ENCODE results near the gene SEMA3F.

The SEMA3F gene

GRCh38 chr3:50184242-50184978 is 29.3 kb downstream of the SEMA3F start:
- H3K4me3 Mint-ChIP-seq = no peak overlapping the region
- no peaks in the 10 kb centered on the region for H3K4me1 Mint-ChIP-seq (ENCODE audit: low read depth)

GRCh38 chr3:50185230-50185629 is 30.1 kb downstream of the SEMA3F start:
- Mint-ChIP-seq H3K9me3 (ENCODE audit: low read depth) (no peaks in the 10 kb centered on the region), H3K36me3 (no peaks in the 10 kb centered on the region), H3K4me3 (no peak overlapping the region), H3K27me3 (no peaks in the 10 kb centered on the region), H3K27ac (no peak overlapping the region), H3K4me1 (ENCODE audit: low read depth) (no peaks in the 10 kb centered on the region)

More at GRCh38 chr3:50184242-50184978, 29.3 kb downstream of the SEMA3F start:
- Mint-ChIP-seq H3K36me3 (no peaks in the 10 kb centered on the region), H3K27ac (no peak overlapping the region), H3K9me3 (ENCODE audit: low read depth) (no peaks in the 10 kb centered on the region), H3K27me3 (no peaks in the 10 kb centered on the region)

GRCh38 chr3:50186096-50186495 is 31.0 kb downstream of the SEMA3F start:
- no peaks in the 10 kb centered on the region for H3K36me3 Mint-ChIP-seq
- no peak overlapping the region for H3K4me3 Mint-ChIP-seq
- no peaks in the 10 kb centered on the region for H3K4me1 Mint-ChIP-seq (ENCODE audit: low read depth)
- H3K27ac Mint-ChIP-seq = no peak overlapping the region
- H3K9me3 Mint-ChIP-seq (ENCODE audit: low read depth) = no peaks in the 10 kb centered on the region
- H3K27me3 Mint-ChIP-seq = no peaks in the 10 kb centered on the region

GRCh38 chr3:50187750-50188149 is 32.6 kb downstream of the SEMA3F start:
- no peak overlapping the region for H3K4me3 Mint-ChIP-seq
- H3K4me1 Mint-ChIP-seq (ENCODE audit: low read depth) = peaks cover 2% of the 10 kb centered on the region
- no peaks in the 10 kb centered on the region for H3K36me3 Mint-ChIP-seq
- H3K27me3 Mint-ChIP-seq = no peaks in the 10 kb centered on the region
- no peak overlapping the region for H3K27ac Mint-ChIP-seq
- no peaks in the 10 kb centered on the region for H3K9me3 Mint-ChIP-seq (ENCODE audit: low read depth)

- peaks cover 7% of the 10 kb centered on the region for H3K4me1 Mint-ChIP-seq (ENCODE audit: low read depth)
- H3K36me3 Mint-ChIP-seq = no peaks in the 10 kb centered on the region
- no peak overlapping the region for H3K4me3 Mint-ChIP-seq
- H3K27ac Mint-ChIP-seq = no peak overlapping the region
- no peaks in the 10 kb centered on the region for H3K9me3 Mint-ChIP-seq (ENCODE audit: low read depth)
- no peaks in the 10 kb centered on the region for H3K27me3 Mint-ChIP-seq
These were observed 34.1 kb downstream of the SEMA3F start for GRCh38 chr3:50189274-50189673.

- H3K4me1 Mint-ChIP-seq (ENCODE audit: low read depth) = peaks cover 14% of the 10 kb centered on the region
- H3K9me3 Mint-ChIP-seq (ENCODE audit: low read depth) = no peaks in the 10 kb centered on the region
- no peak overlapping the region for H3K4me3 Mint-ChIP-seq
These were observed 34.9 kb downstream of the SEMA3F start for GRCh38 chr3:50189989-50190388.

GRCh38 chr3:50190936-50191660 is 36.0 kb downstream of the SEMA3F start, which contains the start of gene GNAT1:
TSS of gene GNAT1 (plus strand) at chr3:50191610. CDS start at chr3:50191726, 116 bp downstream.
- H3K4me3 Mint-ChIP-seq = no peak within 1 kb of the TSS
- H3K36me3 Mint-ChIP-seq = no peaks in the 10 kb centered on the region
- H3K9me3 Mint-ChIP-seq (ENCODE audit: low read depth) = no peaks in the 10 kb centered on the region
- no peaks in the 10 kb centered on the region for H3K27me3 Mint-ChIP-seq
- peaks cover 15% of the 10 kb centered on the region for H3K4me1 Mint-ChIP-seq (ENCODE audit: low read depth)
- no peak within 1 kb of the TSS for H3K27ac Mint-ChIP-seq

More at GRCh38 chr3:50189989-50190388, 34.9 kb downstream of the SEMA3F start:
- Mint-ChIP-seq H3K27ac (no peak overlapping the region), H3K27me3 (no peaks in the 10 kb centered on the region), H3K36me3 (no peaks in the 10 kb centered on the region)

DNA sequence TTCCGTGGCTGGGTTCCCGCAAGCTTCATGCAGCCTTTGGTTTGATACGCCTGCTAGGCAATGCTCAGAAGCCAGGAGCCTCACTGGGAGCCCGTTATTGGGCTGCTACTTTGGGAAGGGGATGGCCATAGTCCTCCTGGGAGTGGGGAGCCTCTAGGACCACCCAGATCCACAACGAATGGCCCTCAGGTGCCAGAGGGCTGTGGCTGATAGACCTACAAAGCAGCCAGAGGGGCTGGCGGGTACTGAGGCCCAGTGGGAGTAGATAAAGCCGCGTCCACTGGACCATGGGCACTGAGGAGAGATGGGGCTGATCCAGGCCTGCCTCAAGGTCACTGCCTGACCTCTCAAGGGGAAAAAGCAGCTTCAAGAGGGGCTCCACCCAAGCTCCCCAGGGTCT is 37.0 kb downstream of the SEMA3F start:
- Mint-ChIP-seq H3K4me1 (ENCODE audit: low read depth) (peaks cover 15% of the 10 kb centered on the region), H3K27ac (no peak overlapping the region), H3K4me3 (no peak overlapping the region), H3K36me3 (no peaks in the 10 kb centered on the region), H3K27me3 (no peaks in the 10 kb centered on the region), H3K9me3 (ENCODE audit: low read depth) (no peaks in the 10 kb centered on the region)

DNA sequence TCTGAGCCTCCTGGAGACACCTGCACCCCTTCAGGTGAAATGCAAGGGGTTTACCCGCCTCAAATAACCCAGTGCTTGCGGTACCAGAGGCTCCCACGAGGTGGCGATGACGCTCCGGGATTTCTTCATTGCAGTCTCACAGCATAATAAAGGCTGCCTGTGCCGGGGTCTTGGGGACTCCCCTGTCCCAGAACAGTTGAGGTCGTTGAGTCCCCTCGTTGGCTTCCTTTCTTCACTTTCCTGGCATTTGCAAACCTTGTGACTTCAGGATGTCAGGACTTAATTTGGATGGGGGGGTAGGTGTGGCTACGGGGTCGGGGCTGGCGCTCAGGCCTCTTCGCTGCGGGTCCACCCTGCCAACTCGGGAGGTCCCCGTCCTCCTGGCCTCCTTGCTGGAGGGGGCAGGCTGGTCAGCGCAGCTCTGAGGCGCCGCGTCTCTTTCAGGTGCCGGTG is 37.6 kb downstream of the SEMA3F start:
- no peaks in the 10 kb centered on the region for H3K27me3 Mint-ChIP-seq
- H3K36me3 Mint-ChIP-seq = no peaks in the 10 kb centered on the region
- peak overlapping the region; percentile 31 for H3K4me3 Mint-ChIP-seq
- H3K9me3 Mint-ChIP-seq (ENCODE audit: low read depth) = no peaks in the 10 kb centered on the region
- H3K4me1 Mint-ChIP-seq (ENCODE audit: low read depth) = peaks cover 15% of the 10 kb centered on the region
- H3K27ac Mint-ChIP-seq = no peak overlapping the region

GRCh38 chr3:50193286-50193685 is 38.2 kb downstream of the SEMA3F start:
- no peaks in the 10 kb centered on the region for H3K9me3 Mint-ChIP-seq (ENCODE audit: low read depth)
- peaks cover 15% of the 10 kb centered on the region for H3K4me1 Mint-ChIP-seq (ENCODE audit: low read depth)
- H3K36me3 Mint-ChIP-seq = no peaks in the 10 kb centered on the region
- H3K27me3 Mint-ChIP-seq = no peaks in the 10 kb centered on the region
- H3K4me3 Mint-ChIP-seq = no peak overlapping the region
- H3K27ac Mint-ChIP-seq = no peak overlapping the region

DNA sequence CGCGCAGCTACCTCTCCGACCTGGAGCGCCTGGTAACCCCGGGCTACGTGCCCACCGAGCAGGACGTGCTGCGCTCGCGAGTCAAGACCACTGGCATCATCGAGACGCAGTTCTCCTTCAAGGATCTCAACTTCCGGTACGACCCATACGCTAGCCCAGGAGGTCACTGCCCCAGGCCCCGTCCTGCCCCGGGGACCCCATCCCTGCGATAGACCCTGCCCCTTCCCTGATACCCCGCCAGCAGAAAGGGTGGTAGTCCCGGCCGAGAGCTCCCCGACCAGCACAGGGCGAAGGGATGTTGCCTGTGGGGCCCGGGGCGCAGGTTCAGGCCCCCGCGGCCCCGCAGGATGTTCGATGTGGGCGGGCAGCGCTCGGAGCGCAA is 38.6 kb downstream of the SEMA3F start:
- H3K4me3 Mint-ChIP-seq = no peak overlapping the region
- peaks cover 15% of the 10 kb centered on the region for H3K4me1 Mint-ChIP-seq (ENCODE audit: low read depth)
- no peaks in the 10 kb centered on the region for H3K9me3 Mint-ChIP-seq (ENCODE audit: low read depth)
- no peak overlapping the region for H3K27ac Mint-ChIP-seq
- H3K36me3 Mint-ChIP-seq = no peaks in the 10 kb centered on the region
- no peaks in the 10 kb centered on the region for H3K27me3 Mint-ChIP-seq

GRCh38 chr3:50194128-50194902 is 39.2 kb downstream of the SEMA3F start:
- Mint-ChIP-seq H3K4me1 (ENCODE audit: low read depth) (peaks cover 15% of the 10 kb centered on the region), H3K36me3 (no peaks in the 10 kb centered on the region), H3K27ac (no peak overlapping the region), H3K27me3 (peaks cover 1% of the 10 kb centered on the region), H3K9me3 (ENCODE audit: low read depth) (no peaks in the 10 kb centered on the region), H3K4me3 (peak overlapping the region; percentile 35)

- peaks cover 15% of the 10 kb centered on the region for H3K4me1 Mint-ChIP-seq (ENCODE audit: low read depth)
- H3K27me3 Mint-ChIP-seq = peaks cover 1% of the 10 kb centered on the region
- peak overlapping the region; percentile 23 for H3K4me3 Mint-ChIP-seq
- no peaks in the 10 kb centered on the region for H3K36me3 Mint-ChIP-seq
- H3K27ac Mint-ChIP-seq = no peak overlapping the region
- H3K9me3 Mint-ChIP-seq (ENCODE audit: low read depth) = no peaks in the 10 kb centered on the region
These were observed 39.9 kb downstream of the SEMA3F start for GRCh38 chr3:50194903-50195500.

GRCh38 chr3:50195501-50196252 is 40.6 kb downstream of the SEMA3F start:
- H3K9me3 Mint-ChIP-seq (ENCODE audit: low read depth) = no peaks in the 10 kb centered on the region
- peaks cover 15% of the 10 kb centered on the region for H3K4me1 Mint-ChIP-seq (ENCODE audit: low read depth)
- no peak overlapping the region for H3K4me3 Mint-ChIP-seq
- peaks cover 3% of the 10 kb centered on the region for H3K27me3 Mint-ChIP-seq
- H3K36me3 Mint-ChIP-seq = no peaks in the 10 kb centered on the region
- H3K27ac Mint-ChIP-seq = no peak overlapping the region
